ENCODE results near the gene PARN.
A peak's percentile ranks its signal among the peaks of the same experiment; 100 is the strongest.

PARN gene

DNA sequence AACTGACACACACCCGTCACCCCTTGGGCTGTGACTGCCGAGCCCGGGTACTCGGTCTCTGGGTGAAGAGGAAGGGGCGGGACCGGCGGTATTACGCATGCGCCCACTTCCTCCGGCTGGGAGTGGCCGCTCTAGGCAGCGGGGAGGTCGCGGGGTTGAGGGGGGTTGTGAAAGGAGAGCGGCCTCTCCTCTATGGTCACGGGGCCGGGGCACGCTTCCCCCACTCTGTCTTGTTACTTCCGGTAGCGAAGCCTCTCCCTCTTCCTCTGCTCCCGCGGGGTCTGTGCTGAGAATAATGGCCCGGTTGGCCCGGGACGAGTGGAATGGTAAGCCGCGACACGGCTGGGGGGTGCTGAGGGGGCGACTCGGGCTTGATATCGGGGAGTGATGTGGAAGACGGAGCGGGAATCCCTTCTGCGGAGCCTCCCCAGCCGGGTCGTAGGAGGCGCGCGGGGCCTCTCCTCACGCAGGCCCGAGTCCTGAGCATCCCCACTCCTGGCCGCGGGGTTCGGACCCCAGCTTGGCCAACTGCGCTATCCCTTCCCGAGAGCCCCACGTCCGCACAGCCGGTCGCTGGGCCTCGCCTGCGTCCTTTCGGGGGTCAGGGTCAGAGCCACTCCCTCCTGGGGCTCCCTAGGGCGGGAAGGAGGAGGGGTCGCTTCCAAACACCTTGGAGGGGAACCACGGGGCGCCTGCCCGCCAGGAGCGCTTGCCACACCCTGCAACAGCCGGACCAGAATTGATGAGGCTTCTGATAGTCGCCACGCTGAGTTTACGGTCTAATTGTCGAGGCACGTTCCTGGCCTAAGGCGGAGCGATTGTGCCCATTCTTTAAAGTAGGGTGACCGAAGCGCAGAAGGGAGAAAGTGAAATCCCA is 2.9 kb upstream of the PARN start, which contains the start of gene BFAR:
TSS of gene BFAR (plus strand) at position 259 of the 877 bp plus-strand sequence. CDS start 11,396 bp downstream, outside the sequence.
- peaks cover 1 to 14% of the 10 kb centered on the region in 2 experiments; a peak in 2 of 3 replicates for H3K36me3 ChIP-seq (ENCODE audit: control insufficient read depth in 2 of 2, insufficient read depth in 1 of 2, low read length in 2 of 2)
- POLR2A ChIA-PET: interaction anchor here (1.4 kb wide), 1 partner anchor 9 kb away, joined by 3 read pairs; no protein-coding TSS in a partner anchor
- CTCF ChIA-PET: no interaction called here
- no peaks in the 10 kb centered on the region for H3K9me3 ChIP-seq (ENCODE audit: control insufficient read depth, insufficient read depth, low read depth, low read length)
- H3K4me3 ChIP-seq (ENCODE audit: low read depth, low read length): peak within 1 kb of the TSS; percentile 89
- H3K4me1 ChIP-seq (ENCODE audit: control insufficient read depth, insufficient read depth, low read length): 0 out of 2 replicates have a peak, but pooled peaks cover 4% of the 10 kb centered on the region
- H3K27ac ChIP-seq (ENCODE audit: extremely low read depth, low read depth, low read length): peak within 1 kb of the TSS; percentile 66
- TF ChIP-seq ZNF16 (tag by site-specific recombination; IDR thresholded peaks at IDR 0.05; ENCODE audit: low read depth): no peak
- TF ChIP-seq HOXC10 (CRISPR knock-in tag; IDR thresholded peaks at IDR 0.05): no peak
- TF ChIP-seq, protein P1, sequence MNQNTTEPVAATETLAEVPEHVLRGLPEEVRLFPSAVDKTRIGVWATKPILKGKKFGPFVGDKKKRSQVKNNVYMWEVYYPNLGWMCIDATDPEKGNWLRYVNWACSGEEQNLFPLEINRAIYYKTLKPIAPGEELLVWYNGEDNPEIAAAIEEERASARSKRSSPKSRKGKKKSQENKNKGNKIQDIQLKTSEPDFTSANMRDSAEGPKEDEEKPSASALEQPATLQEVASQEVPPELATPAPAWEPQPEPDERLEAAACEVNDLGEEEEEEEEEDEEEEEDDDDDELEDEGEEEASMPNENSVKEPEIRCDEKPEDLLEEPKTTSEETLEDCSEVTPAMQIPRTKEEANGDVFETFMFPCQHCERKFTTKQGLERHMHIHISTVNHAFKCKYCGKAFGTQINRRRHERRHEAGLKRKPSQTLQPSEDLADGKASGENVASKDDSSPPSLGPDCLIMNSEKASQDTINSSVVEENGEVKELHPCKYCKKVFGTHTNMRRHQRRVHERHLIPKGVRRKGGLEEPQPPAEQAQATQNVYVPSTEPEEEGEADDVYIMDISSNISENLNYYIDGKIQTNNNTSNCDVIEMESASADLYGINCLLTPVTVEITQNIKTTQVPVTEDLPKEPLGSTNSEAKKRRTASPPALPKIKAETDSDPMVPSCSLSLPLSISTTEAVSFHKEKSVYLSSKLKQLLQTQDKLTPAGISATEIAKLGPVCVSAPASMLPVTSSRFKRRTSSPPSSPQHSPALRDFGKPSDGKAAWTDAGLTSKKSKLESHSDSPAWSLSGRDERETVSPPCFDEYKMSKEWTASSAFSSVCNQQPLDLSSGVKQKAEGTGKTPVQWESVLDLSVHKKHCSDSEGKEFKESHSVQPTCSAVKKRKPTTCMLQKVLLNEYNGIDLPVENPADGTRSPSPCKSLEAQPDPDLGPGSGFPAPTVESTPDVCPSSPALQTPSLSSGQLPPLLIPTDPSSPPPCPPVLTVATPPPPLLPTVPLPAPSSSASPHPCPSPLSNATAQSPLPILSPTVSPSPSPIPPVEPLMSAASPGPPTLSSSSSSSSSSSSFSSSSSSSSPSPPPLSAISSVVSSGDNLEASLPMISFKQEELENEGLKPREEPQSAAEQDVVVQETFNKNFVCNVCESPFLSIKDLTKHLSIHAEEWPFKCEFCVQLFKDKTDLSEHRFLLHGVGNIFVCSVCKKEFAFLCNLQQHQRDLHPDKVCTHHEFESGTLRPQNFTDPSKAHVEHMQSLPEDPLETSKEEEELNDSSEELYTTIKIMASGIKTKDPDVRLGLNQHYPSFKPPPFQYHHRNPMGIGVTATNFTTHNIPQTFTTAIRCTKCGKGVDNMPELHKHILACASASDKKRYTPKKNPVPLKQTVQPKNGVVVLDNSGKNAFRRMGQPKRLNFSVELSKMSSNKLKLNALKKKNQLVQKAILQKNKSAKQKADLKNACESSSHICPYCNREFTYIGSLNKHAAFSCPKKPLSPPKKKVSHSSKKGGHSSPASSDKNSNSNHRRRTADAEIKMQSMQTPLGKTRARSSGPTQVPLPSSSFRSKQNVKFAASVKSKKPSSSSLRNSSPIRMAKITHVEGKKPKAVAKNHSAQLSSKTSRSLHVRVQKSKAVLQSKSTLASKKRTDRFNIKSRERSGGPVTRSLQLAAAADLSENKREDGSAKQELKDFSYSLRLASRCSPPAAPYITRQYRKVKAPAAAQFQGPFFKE (tag by site-specific recombination; IDR thresholded peaks at IDR 0.05; ENCODE audit: borderline replicate concordance): no peak
- TF ChIP-seq IKZF3 (tag by site-specific recombination; IDR thresholded peaks at IDR 0.05): no peak
- 0 out of 2 replicates have a peak, but pooled peaks have one; percentile 32 for TF ChIP-seq ZNF391 (tag by site-specific recombination; IDR thresholded peaks at IDR 0.05; ENCODE audit: borderline replicate concordance, low read depth)
- no peak for TF ChIP-seq ZNF626 (tag by site-specific recombination; IDR thresholded peaks at IDR 0.05)
- TF ChIP-seq KLF8 (tag by site-specific recombination; IDR thresholded peaks at IDR 0.05): peak; percentile 73; the same call in 1 of the 2 replicates
- TF ChIP-seq, protein P2, sequence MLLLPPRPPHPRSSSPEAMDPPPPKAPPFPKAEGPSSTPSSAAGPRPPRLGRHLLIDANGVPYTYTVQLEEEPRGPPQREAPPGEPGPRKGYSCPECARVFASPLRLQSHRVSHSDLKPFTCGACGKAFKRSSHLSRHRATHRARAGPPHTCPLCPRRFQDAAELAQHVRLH (tag by site-specific recombination; IDR thresholded peaks at IDR 0.05): peak; percentile 84
- peak; percentile 92 for TF ChIP-seq ZIC2 (tag by site-specific recombination; IDR thresholded peaks at IDR 0.05)
- TF ChIP-seq TRIM28 (IDR thresholded peaks at IDR 0.05; ENCODE audit: borderline replicate concordance, low read length): no peak
- TF ChIP-seq ZNF24 (tag by site-specific recombination; IDR thresholded peaks at IDR 0.05): no peak
- TF ChIP-seq ZNF610 (tag by site-specific recombination; IDR thresholded peaks at IDR 0.05; ENCODE audit: borderline replicate concordance): peak; percentile 11; the same call in 1 of the 2 replicates
- TF ChIP-seq ZNF324 (tag by site-specific recombination; IDR thresholded peaks at IDR 0.05): 0 out of 2 replicates have a peak, but pooled peaks have one; percentile 20
- TF ChIP-seq ZNF423 (tag by site-specific recombination; IDR thresholded peaks at IDR 0.05): peak; percentile 28; the same call in 1 of the 2 replicates
- TF ChIP-seq, protein P3, sequence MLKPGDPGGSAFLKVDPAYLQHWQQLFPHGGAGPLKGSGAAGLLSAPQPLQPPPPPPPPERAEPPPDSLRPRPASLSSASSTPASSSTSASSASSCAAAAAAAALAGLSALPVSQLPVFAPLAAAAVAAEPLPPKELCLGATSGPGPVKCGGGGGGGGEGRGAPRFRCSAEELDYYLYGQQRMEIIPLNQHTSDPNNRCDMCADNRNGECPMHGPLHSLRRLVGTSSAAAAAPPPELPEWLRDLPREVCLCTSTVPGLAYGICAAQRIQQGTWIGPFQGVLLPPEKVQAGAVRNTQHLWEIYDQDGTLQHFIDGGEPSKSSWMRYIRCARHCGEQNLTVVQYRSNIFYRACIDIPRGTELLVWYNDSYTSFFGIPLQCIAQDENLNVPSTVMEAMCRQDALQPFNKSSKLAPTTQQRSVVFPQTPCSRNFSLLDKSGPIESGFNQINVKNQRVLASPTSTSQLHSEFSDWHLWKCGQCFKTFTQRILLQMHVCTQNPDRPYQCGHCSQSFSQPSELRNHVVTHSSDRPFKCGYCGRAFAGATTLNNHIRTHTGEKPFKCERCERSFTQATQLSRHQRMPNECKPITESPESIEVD (tag by site-specific recombination; IDR thresholded peaks at IDR 0.05): no peak
- no peak for TF ChIP-seq REPIN1 (tag by site-specific recombination; IDR thresholded peaks at IDR 0.05; ENCODE audit: low read depth)
- peak; percentile 75 for TF ChIP-seq ZNF335 (tag by site-specific recombination; conservative IDR thresholded peaks at IDR 0.05)
- TF ChIP-seq ZNF561 (tag by site-specific recombination; IDR thresholded peaks at IDR 0.05; ENCODE audit: borderline replicate concordance): no peak
- no peak for TF ChIP-seq ZNF248 (tag by site-specific recombination; IDR thresholded peaks at IDR 0.05)
- TF ChIP-seq ZEB2 (tag by site-specific recombination; IDR thresholded peaks at IDR 0.05): peak; percentile 61
- peak; percentile 40 for TF ChIP-seq ZNF600 (tag by site-specific recombination; IDR thresholded peaks at IDR 0.05)
- TF ChIP-seq, protein P4, sequence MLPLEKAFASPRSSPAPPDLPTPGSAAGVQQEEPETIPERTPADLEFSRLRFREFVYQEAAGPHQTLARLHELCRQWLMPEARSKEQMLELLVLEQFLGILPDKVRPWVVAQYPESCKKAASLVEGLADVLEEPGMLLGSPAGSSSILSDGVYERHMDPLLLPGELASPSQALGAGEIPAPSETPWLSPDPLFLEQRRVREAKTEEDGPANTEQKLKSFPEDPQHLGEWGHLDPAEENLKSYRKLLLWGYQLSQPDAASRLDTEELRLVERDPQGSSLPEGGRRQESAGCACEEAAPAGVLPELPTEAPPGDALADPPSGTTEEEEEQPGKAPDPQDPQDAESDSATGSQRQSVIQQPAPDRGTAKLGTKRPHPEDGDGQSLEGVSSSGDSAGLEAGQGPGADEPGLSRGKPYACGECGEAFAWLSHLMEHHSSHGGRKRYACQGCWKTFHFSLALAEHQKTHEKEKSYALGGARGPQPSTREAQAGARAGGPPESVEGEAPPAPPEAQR (tag by site-specific recombination; IDR thresholded peaks at IDR 0.05): no peak
- TF ChIP-seq ZNF658 (tag by site-specific recombination; IDR thresholded peaks at IDR 0.05): no peak
- peak; percentile 76 for TF ChIP-seq GLIS2 (tag by site-specific recombination; IDR thresholded peaks at IDR 0.05)
- TF ChIP-seq, protein P5, sequence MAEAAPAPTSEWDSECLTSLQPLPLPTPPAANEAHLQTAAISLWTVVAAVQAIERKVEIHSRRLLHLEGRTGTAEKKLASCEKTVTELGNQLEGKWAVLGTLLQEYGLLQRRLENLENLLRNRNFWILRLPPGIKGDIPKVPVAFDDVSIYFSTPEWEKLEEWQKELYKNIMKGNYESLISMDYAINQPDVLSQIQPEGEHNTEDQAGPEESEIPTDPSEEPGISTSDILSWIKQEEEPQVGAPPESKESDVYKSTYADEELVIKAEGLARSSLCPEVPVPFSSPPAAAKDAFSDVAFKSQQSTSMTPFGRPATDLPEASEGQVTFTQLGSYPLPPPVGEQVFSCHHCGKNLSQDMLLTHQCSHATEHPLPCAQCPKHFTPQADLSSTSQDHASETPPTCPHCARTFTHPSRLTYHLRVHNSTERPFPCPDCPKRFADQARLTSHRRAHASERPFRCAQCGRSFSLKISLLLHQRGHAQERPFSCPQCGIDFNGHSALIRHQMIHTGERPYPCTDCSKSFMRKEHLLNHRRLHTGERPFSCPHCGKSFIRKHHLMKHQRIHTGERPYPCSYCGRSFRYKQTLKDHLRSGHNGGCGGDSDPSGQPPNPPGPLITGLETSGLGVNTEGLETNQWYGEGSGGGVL (tag by site-specific recombination; IDR thresholded peaks at IDR 0.05): peak; percentile 84
- no peak for TF ChIP-seq ZNF184 (tag by site-specific recombination; IDR thresholded peaks at IDR 0.05)
- TF ChIP-seq FEZF1 (tag by site-specific recombination; IDR thresholded peaks at IDR 0.05): no peak

All from HEK293 (cell line).